ENCODE results near the gene SNX24.

SNX24 gene

DNA sequence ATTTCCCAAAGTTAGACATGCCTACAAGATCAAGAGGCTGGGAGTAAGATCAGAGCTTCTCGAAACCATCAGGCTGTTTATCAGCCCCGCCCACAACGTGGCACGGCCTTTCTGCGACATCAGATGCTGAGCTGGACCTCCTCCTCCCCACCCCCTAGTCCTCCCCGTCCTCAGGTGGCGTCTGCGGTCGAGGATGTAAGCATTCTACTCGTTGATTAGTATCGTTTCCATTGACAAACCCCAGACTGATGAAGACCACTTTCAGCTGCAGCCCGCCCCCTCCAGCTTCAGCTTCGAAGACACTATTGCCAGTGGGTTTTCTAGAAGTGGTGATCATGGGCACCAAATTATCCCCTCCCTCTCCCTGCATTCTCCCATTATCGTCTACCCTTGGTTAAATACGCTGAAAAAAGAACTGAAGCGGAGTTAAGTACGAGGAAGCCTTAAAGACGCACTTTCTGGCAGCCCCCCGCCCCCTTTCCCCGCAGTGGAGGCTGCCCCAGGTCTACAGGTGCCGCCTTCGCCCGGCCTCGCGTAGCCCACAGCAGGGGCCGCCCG, 190.0 kb downstream of the SNX24 start:
- DNase-seq = peak; percentile 33

DNA sequence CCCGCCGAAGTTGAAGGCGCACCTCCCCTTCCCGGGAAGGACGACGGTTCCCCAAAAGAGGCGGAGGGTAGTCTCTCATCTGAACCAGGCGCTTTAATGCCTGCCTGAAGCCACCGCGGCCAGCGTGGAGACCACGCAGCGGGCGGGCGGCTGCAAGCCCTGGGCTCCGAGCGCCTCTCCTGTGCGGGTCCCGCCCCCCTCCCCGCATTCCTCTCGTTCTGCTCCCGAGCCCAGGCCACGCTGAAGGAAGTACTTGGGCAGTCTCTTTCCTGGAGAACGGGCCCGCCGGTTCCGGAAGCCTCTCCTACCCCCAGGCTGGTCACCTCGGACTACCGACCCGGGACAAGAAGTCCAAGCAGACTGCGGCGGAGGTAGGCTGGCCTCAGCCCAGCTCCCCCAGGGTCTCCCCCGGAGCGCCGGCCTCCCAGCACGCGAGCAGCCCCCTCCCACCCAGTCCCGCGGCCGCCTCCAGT, 190.5 kb downstream of the SNX24 start:
- no peak for DNase-seq

DNA sequence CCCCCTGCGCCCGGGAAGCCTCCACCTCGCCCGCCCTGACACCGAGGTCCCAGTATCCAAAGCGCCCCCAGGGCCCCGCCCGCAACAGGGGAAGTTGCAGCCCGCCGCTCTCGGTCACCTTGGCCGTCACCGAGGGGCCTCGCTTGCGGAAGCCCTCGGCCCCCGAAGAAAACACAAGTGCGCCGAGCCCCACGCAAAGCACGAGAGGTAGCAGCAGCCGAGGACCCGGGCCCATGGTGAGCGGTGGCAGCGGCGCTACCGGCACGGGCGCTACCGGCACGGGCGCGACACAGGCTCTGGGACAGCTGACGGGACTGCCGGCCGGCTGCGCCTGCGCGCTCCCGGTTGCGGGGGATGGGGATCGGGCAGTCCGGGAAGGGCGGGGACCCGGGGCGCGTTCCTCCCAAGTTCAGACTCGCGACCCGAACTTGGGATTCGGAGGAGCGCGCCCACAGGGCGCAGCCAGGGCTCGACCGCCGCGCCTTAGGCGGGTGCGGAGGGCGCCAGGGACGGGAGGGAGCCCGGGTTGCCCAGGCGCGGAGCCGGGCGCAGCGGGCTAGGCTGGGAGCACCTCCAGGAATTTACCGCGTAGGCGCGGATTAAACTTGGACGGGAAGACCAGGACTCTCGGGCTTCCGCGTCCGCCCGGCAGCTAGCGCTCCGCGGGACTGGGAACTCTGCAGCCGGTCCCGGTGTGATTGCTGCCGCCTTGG, 191.1 kb downstream of the SNX24 start, which contains the start of gene PPIC:
Gene PPIC (minus strand): TSS at position 335 of the 713 bp plus-strand sequence. CDS start 100 bp downstream, at position 235.
- DNase-seq = peak; percentile 27

- DNase-seq = no peak
Measured at GRCh38 chr5:123037104-123037418, 191.6 kb downstream of the SNX24 start.

DNA sequence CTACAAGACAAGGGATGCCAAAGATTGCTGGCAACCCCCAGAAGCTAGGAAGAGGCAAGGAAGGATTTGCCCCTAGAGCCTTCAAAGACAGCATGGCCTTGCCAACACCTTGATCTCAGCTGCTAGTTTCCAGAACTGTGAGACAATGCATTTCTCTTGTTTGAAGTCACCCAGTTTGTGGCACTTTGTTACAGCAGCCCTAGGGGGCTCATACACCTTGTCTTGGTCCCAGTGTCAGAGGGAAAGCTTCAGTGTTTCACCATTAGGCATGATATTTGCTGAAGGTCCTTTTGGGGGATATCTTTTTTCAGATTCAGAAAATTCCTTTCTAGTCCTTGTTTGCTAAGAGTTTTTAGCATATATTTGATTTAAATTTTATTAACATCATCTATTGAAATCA, 194.3 kb downstream of the SNX24 start:
- no peak for DNase-seq

DNA sequence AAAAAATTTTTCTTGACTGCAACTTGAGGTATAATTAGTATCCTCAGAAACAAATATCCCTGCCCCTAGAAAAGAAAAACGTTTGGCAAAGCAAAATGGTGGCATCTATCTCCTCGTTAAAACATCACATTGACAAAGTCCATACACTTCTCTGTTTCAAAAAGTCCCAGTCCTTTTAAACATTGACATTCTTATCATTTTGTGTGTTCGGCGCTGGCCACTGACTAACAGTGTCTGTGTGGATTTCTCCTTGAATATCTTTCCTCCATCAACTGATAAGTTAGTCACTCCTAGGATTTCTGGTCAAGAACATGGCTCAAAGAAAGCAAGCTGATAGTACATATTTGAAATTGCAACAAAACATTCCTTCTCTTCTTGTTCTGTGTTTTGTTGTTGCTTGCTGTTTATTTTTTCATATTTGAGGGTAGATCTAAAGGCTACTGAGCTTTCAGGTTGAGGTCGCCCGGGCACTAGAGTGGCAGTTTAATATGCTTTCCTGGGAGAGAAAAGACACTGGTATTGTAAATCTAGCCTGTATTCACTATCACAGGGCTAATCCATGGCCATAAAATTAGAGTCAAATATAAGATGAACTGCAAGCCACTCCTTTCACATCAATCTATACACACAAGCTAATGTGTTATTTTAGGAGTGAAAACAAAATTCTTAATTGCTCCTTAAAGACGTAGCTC, 199.7 kb downstream of the SNX24 start:
- no peak for DNase-seq

DNA sequence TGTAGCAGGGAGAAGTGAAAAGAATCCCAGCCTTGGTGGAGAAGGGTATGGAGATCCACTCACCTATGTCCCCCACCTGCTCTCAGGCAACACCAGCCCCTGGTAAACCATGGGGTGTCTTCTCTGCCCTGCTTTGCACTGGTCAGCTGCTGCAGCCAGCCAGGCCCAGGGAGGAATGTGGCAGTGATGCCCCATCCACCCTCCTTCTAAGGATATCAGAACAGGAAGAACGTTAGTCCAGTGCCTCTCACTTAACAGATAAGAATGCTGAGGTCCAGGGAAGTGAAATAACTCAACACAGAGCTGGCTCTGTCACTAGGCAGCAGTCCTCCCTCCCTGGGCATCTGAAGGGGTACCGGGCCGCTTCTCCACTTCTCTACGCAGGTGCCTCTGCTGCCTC, 200.8 kb downstream of the SNX24 start:
- DNase-seq = no peak

- DNase-seq = no peak
Measured at GRCh38 chr5:123047706-123048105, 202.3 kb downstream of the SNX24 start.

DNA sequence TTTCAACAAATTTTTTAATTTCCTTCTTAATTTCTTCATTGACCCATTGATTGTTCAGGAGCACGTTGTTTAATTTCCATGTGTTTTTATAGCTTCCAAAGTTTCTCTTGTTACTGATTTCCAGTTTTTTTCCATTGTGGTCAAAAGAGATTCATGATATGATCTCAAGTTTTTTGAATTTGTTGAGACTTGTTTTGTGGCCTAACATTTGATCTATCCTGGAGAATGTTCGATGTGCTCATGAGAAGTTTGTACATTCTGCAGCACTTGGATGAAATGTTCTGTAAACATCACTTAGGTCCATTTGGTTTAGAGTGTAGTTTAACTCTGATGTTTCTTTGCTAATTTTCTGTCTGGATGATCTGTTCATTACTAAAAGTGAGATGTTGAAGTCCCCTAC, 205.8 kb downstream of the SNX24 start:
- DNase-seq = no peak

All from NCI-H1048 (cell line).